Measurements from ENCODE around the gene PCDHGB1. TPM values are rescaled to one million over a fixed set of nuclear protein-coding genes. Genes with fewer than 3 reads are reported as not detected.
A peak's percentile ranks its signal among the peaks of the same experiment; 100 is the strongest.
"Not testable (repeated sequence)": the region's sequence is repeated elsewhere in the genome, so short reads cannot be mapped to it uniquely, and the experiment has no call there.

Gene PCDHGB1
- total RNA-seq (ENCODE audit: unreplicated experiment), result 9.6 TPM
- long read RNA-seq, result 0 reads

GRCh38 chr5:141349917-141350619 is at the start of gene PCDHGB1:
TSS of gene PCDHGB1 (plus strand) at chr5:141350099. CDS start at chr5:141350261, 162 bp downstream.
- no peak for TF ChIP-seq CTCF (IDR thresholded peaks at IDR 0.05; ENCODE audit: partially characterized antibody, unreplicated experiment)
- DNase-seq, result peak; percentile 39
- Mint-ChIP-seq H3K9me3 (ENCODE audit: unreplicated experiment) (peaks cover 21% of the 10 kb centered on the region), H3K27me3 (ENCODE audit: unreplicated experiment) (peaks cover 7% of the 10 kb centered on the region), H3K4me3 (ENCODE audit: unreplicated experiment) (peak within 1 kb of the TSS; percentile 69), H3K36me3 (ENCODE audit: unreplicated experiment) (peaks cover 59% of the 10 kb centered on the region), H3K4me1 (ENCODE audit: low read depth, unreplicated experiment) (no peaks in the 10 kb centered on the region), H3K27ac (ENCODE audit: unreplicated experiment) (no peak within 1 kb of the TSS)

- H3K4me3 Mint-ChIP-seq (ENCODE audit: unreplicated experiment), result no peak within 1 kb of the TSS
- TF ChIP-seq CTCF (IDR thresholded peaks at IDR 0.05; ENCODE audit: partially characterized antibody, unreplicated experiment), result no peak
- peaks cover 13% of the 10 kb centered on the region for H3K36me3 Mint-ChIP-seq (ENCODE audit: unreplicated experiment)
- no peaks in the 10 kb centered on the region for H3K27me3 Mint-ChIP-seq (ENCODE audit: unreplicated experiment)
- no peak within 1 kb of the TSS for H3K27ac Mint-ChIP-seq (ENCODE audit: unreplicated experiment)
- peaks cover 5% of the 10 kb centered on the region for H3K9me3 Mint-ChIP-seq (ENCODE audit: unreplicated experiment)
- H3K4me1 Mint-ChIP-seq (ENCODE audit: low read depth, unreplicated experiment), result no peaks in the 10 kb centered on the region
- no peak for DNase-seq
Measured at GRCh38 chr5:141303756-141304155, 46.1 kb upstream of the PCDHGB1 start, which contains the start of gene SLC25A2. TSS of gene SLC25A2 (minus strand) at chr5:141304049. CDS start at chr5:141303865, 184 bp downstream.

- H3K4me3 Mint-ChIP-seq (ENCODE audit: unreplicated experiment), result no peak overlapping the region
- peaks cover 19% of the 10 kb centered on the region for H3K36me3 Mint-ChIP-seq (ENCODE audit: unreplicated experiment)
- H3K27me3 Mint-ChIP-seq (ENCODE audit: unreplicated experiment), result no peaks in the 10 kb centered on the region
- H3K27ac Mint-ChIP-seq (ENCODE audit: unreplicated experiment), result no peak overlapping the region
- H3K4me1 Mint-ChIP-seq (ENCODE audit: low read depth, unreplicated experiment), result no peaks in the 10 kb centered on the region
- DNase-seq, result no peak
- TF ChIP-seq CTCF (IDR thresholded peaks at IDR 0.05; ENCODE audit: partially characterized antibody, unreplicated experiment), result no peak
- H3K9me3 Mint-ChIP-seq (ENCODE audit: unreplicated experiment), result peaks cover 6% of the 10 kb centered on the region
Measured at GRCh38 chr5:141306630-141307029, 43.3 kb upstream of the PCDHGB1 start.

- no peak for DNase-seq
- no peak overlapping the region for H3K27ac Mint-ChIP-seq (ENCODE audit: unreplicated experiment)
- H3K4me3 Mint-ChIP-seq (ENCODE audit: unreplicated experiment), result no peak overlapping the region
- no peak for TF ChIP-seq CTCF (IDR thresholded peaks at IDR 0.05; ENCODE audit: partially characterized antibody, unreplicated experiment)
- peaks cover 56% of the 10 kb centered on the region for H3K36me3 Mint-ChIP-seq (ENCODE audit: unreplicated experiment)
- peaks cover 19% of the 10 kb centered on the region for H3K9me3 Mint-ChIP-seq (ENCODE audit: unreplicated experiment)
- H3K27me3 Mint-ChIP-seq (ENCODE audit: unreplicated experiment), result peaks cover 3% of the 10 kb centered on the region
- H3K4me1 Mint-ChIP-seq (ENCODE audit: low read depth, unreplicated experiment), result no peaks in the 10 kb centered on the region
Measured at GRCh38 chr5:141313711-141314110, 36.2 kb upstream of the PCDHGB1 start.

GRCh38 chr5:141316963-141317362 is 32.9 kb upstream of the PCDHGB1 start:
- not testable (repeated sequence) for H3K27ac Mint-ChIP-seq (ENCODE audit: unreplicated experiment); H3K4me1 Mint-ChIP-seq (ENCODE audit: low read depth, unreplicated experiment); DNase-seq; H3K4me3 Mint-ChIP-seq (ENCODE audit: unreplicated experiment)
- Mint-ChIP-seq H3K36me3 (ENCODE audit: unreplicated experiment) (peaks cover 64% of the 10 kb centered on the region), H3K27me3 (ENCODE audit: unreplicated experiment) (peaks cover 14% of the 10 kb centered on the region), H3K9me3 (ENCODE audit: unreplicated experiment) (peaks cover 44% of the 10 kb centered on the region)

Measured in glutamatergic neuron (in vitro differentiated cells).